Esophagus (tissue), 2 donors: Measurements from ENCODE around the gene CHRNA9. TPM values are rescaled to one million over a fixed set of nuclear protein-coding genes. Genes with fewer than 3 reads are reported as not detected.

Experiments
- H3K27ac ChIP-seq, 2 donors: one replicate each; pipeline ENCODE4 v1.5.1; 2013; ENCODE audit warnings: low read depth in 2 of 2, mild to moderate bottlenecking in 2 of 2, inconsistent platforms in 1 of 2, low read length in 1 of 2, moderate library complexity in 1 of 2
- H3K27me3 ChIP-seq, 2 donors: one replicate each; pipeline ENCODE4 v1.6.1; 2013; ENCODE audit warnings: low read length in 2 of 2, control low read depth in 1 of 2, mild to moderate bottlenecking in 1 of 2; ENCODE audit not compliant: insufficient read depth in 2 of 2, control insufficient read depth in 1 of 2
- H3K36me3 ChIP-seq, 2 donors: one replicate each; pipeline ENCODE4 v1.6.1; 2013; ENCODE audit warnings: low read length in 1 of 2; ENCODE audit not compliant: control insufficient read depth in 2 of 2, insufficient read depth in 2 of 2
- H3K4me1 ChIP-seq, 2 donors: one replicate each; pipeline ENCODE4 v1.6.1; 2013; ENCODE audit warnings: low read length in 1 of 2; ENCODE audit not compliant: control insufficient read depth in 2 of 2, insufficient read depth in 2 of 2
- H3K4me3 ChIP-seq, 2 donors: one replicate each; pipeline ENCODE4 v1.5.1; 2013; ENCODE audit warnings: low read length in 2 of 2, mild to moderate bottlenecking in 2 of 2, low read depth in 1 of 2, moderate library complexity in 1 of 2
- H3K9me3 ChIP-seq, 2 donors: one replicate each; pipeline ENCODE4 v1.6.1; 2013; ENCODE audit warnings: mild to moderate bottlenecking in 2 of 2, low read depth in 1 of 2, low read length in 1 of 2, moderate library complexity in 1 of 2; ENCODE audit not compliant: control insufficient read depth in 2 of 2, insufficient read depth in 1 of 2
- WGBS, 2 donors: extraction: QIAGEN DNeasy Blood & Tissue Kit; methylation state at CpG; one replicate each; pipeline ENCODE4 v1.1.7; 2013; 5-methylcytosine and 5-hydroxymethylcytosine counted together
- polyA plus RNA-seq, 2 donors: library from polyadenylated mRNA; stranded (reverse); fragments of 200-250 nt; gene quantifications; one replicate each; pipeline ENCODE4 v1.2.3, GENCODE V29; 2013
- donor health status: healthy with polysubstance abuse.
- donor health status: Bipolar disorder and iron deficiency.

CHRNA9 gene
- polyA plus RNA-seq, 2 donors, result not detected

DNA sequence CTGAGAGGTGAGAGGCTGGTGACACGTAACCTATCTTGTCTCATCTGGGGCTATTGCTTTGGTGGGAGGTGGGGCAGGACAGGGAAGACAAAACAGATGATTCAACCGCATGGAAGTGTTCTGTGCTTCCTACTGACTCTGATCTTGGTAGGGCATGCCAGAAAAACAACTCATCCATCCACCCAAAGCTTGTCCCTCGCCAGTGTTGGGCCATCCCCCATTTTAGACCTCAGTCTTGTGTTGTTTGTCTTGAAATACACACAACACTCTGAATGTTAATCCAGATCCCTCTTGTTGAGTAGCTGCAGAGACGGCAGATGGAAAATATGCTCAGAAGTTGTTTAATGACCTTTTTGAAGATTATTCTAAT, 377 bp downstream of the CHRNA9 start:
- Histone ChIP-seq H3K36me3 (no peaks in the 10 kb centered on the region), H3K4me1 (no peaks in the 10 kb centered on the region), H3K27me3 (no peaks in the 10 kb centered on the region), H3K4me3 (no peak overlapping the region), H3K27ac (no peak overlapping the region), H3K9me3 (no peaks in the 10 kb centered on the region)
- WGBS, 2 donors, result 77 to 80% methylated on average over 4 of the region's 4 CpGs

DNA sequence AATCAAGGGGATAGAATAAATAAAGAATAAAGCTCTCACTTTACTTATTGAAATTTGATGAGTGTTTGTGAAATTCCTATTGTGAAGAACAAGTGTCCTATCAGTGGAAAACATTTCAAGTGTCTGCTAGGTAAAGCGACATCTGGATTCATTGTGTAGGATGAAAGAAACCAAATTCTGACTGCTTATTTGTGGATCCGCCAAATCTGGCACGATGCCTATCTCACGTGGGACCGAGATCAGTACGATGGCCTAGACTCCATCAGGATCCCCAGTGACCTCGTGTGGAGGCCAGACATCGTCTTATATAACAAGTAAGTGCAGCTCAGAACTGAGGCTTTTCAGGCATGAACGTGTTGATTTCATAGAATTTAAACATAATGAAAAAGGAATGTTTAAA, 1.9 kb downstream of the CHRNA9 start:
- H3K27ac ChIP-seq, result no peak overlapping the region
- no peak overlapping the region for H3K4me3 ChIP-seq
- no peaks in the 10 kb centered on the region for H3K27me3 ChIP-seq
- 69 to 73% methylated on average over 9 of the region's 9 CpGs for WGBS, 2 donors
- no peaks in the 10 kb centered on the region for H3K4me1 ChIP-seq
- H3K36me3 ChIP-seq, result no peaks in the 10 kb centered on the region
- H3K9me3 ChIP-seq, result no peaks in the 10 kb centered on the region

DNA sequence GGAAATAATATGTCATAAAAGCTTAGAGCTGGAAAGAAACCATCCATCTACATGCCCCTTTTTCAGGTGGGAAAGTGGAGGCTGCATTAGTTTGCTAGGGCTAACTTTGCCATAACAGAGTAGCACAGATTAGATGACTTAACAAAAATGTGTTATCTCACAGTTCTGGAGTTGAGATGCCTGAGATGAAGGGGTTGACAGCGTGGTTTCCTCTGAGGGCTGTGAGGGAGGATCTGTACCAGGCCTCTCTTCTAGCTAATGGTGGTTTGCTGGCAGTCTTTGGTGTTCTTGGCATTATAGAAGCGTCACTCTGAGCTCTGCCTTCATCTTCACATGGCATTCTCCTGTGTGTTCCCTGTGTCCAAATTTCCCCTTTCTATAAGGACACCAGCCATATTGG, 2.4 kb downstream of the CHRNA9 start:
- 75 to 81% methylated on average over 2 of the region's 2 CpGs for WGBS, 2 donors
- Histone ChIP-seq H3K9me3 (no peaks in the 10 kb centered on the region), H3K27me3 (no peaks in the 10 kb centered on the region), H3K4me3 (no peak overlapping the region), H3K27ac (no peak overlapping the region), H3K36me3 (no peaks in the 10 kb centered on the region), H3K4me1 (no peaks in the 10 kb centered on the region)

DNA sequence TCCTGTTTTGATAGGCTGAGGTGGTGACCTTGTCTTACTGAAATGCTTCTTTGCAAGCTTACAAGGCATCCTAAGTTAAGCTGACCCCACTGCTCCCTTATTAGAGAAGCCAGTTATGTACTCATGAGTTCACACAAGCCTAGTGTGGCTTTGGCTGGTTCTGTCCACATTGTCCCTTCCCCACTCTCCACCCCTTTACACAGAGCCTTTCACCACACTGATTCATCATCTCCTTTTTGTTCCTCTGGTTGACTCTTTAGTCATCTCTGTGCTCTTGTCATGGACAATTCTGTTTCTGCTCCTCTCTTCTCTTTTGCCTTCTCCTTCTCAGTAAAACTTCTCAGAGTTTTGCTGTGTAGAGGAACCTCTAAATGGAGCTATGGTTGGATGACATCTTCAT, 4.9 kb downstream of the CHRNA9 start:
- no peaks in the 10 kb centered on the region for H3K9me3 ChIP-seq
- H3K27ac ChIP-seq, result no peak overlapping the region
- H3K4me1 ChIP-seq, result no peaks in the 10 kb centered on the region
- H3K36me3 ChIP-seq, result no peaks in the 10 kb centered on the region
- H3K4me3 ChIP-seq, result no peak overlapping the region
- H3K27me3 ChIP-seq, result no peaks in the 10 kb centered on the region

DNA sequence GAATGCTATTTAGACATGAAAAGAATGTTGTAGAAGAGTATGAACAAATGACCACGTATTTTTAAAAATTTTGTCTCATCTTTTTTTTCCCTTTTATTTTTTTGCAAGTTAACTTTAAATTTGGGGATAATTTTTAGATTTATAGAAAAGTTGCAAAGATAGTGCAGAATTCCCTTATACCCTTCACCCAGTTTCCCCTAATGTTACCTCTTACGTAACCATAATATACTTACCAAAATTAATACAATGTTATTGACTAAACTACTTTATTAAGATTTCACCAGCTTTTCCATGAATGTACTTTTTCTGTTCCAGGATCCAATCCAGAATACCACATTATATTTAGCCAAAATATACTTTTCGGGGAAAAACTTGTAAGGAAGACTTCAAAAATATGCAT, 12.3 kb downstream of the CHRNA9 start:
- Histone ChIP-seq H3K27ac (no peak overlapping the region), H3K9me3 (no peaks in the 10 kb centered on the region), H3K4me3 (no peak overlapping the region), H3K4me1 (no peaks in the 10 kb centered on the region), H3K27me3 (no peaks in the 10 kb centered on the region), H3K36me3 (no peaks in the 10 kb centered on the region)
- WGBS, 2 donors, result 53 to 61% methylated on average over 3 of the region's 3 CpGs

DNA sequence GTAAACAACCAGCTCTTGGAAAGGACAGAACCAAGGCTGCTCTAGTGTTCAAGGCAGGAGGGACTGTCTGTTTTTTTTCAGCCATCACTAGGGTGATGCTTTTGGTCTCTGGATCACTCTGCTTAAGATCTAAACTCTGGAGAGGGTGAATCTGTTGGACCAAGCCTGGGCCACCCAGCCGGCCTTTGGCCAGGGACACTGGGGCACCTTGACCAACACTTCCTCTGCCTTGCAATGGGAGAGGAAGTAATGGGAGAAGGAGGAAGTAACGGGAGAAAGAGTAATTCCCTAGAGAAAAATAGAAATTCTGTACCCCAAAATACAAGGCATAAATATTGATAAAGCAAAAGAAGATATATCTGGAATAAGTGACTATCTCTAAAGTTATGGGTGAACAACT, 12.9 kb downstream of the CHRNA9 start:
- no peaks in the 10 kb centered on the region for H3K36me3 ChIP-seq

DNA sequence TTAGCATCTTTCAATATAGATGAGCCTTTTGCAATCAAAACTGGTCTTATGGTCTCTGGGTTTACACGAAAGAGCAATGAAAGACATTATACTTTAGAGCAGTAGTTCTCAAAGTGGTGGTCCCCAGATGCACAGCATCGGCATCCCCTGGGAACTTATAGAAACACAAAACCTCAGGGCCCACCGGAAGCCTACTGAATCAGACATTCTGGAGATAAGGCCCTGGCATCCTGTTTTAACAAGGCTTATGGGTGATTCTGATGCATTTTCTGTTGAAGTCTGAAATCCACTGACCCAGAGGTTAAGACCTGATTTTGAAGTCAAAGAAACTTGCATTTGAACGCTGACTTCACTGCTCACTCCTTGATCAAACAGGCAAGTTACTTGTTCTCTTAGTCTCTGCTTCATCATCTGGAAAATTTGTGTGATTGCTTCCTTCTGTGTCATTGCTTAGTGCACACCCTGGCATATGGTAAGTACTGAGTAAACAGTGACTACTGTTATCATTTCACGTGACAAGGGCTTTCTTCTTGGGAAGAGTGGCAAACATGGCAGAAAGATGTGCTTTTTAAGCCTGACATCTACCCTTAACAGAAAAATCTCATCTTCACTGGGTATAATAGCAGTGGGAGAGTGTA, 14.5 kb downstream of the CHRNA9 start:
- Histone ChIP-seq H3K27me3 (no peaks in the 10 kb centered on the region), H3K36me3 (no peaks in the 10 kb centered on the region), H3K4me3 (no peak overlapping the region), H3K4me1 (no peaks in the 10 kb centered on the region), H3K9me3 (no peaks in the 10 kb centered on the region), H3K27ac (no peak overlapping the region)
- 73 to 74% methylated on average over 5 of the region's 5 CpGs for WGBS, 2 donors

More for the DNA sequence above, 12.9 kb downstream of the CHRNA9 start:
- Histone ChIP-seq H3K27me3 (no peaks in the 10 kb centered on the region), H3K27ac (no peak overlapping the region), H3K4me1 (no peaks in the 10 kb centered on the region), H3K9me3 (no peaks in the 10 kb centered on the region), H3K4me3 (no peak overlapping the region)
- WGBS, 2 donors, result 85 to 90% methylated on average over 2 of the region's 2 CpGs

DNA sequence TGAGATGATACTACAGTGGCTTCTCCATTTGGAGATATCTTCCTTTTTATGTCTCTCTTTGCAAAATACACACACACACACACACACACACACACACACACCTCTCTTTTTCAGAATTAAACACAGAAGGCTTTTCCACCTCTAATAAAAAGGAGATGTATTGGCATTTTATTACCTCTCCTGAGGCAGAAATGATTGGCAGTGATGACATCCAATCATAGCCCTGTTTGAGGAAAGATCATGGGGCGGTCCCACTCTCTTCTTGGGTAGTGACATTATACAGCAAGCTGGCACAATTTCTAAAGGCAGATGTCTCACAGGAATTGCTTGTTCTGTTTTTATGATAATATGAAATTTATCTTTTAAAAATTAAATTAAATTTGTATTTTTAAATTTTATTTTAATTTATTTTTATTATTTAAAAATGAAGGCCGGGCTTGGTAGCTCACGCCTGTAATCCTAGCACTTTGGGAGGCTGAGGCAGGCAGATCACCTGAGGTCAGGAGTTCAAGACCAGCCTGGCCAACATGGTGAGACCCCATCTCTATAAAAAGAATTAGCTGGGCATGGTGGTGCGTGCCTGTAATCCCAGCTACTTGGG, 15.6 kb downstream of the CHRNA9 start:
- Histone ChIP-seq H3K27ac (no peak overlapping the region), H3K27me3 (no peaks in the 10 kb centered on the region), H3K36me3 (no peaks in the 10 kb centered on the region), H3K4me3 (no peak overlapping the region), H3K9me3 (no peaks in the 10 kb centered on the region), H3K4me1 (no peaks in the 10 kb centered on the region)
- 96 to 99% methylated on average over 4 of the region's 4 CpGs for WGBS, 2 donors

DNA sequence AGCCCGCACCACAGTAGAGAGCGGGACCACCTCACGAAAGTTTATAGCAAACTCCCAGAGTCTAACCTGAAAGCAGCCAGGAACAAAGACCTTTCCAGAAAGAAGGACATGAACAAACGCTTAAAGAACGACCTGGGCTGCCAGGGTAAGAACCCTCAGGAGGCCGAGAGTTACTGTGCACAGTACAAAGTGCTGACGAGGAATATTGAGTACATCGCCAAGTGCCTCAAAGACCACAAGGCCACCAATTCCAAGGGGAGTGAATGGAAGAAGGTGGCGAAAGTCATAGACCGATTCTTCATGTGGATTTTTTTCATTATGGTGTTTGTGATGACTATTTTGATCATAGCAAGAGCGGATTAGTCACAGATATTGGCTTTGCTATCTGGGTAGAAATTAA, 19.0 kb downstream of the CHRNA9 start:
- Histone ChIP-seq H3K27ac (no peak overlapping the region), H3K27me3 (no peaks in the 10 kb centered on the region), H3K9me3 (no peaks in the 10 kb centered on the region), H3K36me3 (no peaks in the 10 kb centered on the region), H3K4me1 (no peaks in the 10 kb centered on the region), H3K4me3 (no peak overlapping the region)
- WGBS, 2 donors, result 94 to 98% methylated on average over 11 of the region's 11 CpGs

DNA sequence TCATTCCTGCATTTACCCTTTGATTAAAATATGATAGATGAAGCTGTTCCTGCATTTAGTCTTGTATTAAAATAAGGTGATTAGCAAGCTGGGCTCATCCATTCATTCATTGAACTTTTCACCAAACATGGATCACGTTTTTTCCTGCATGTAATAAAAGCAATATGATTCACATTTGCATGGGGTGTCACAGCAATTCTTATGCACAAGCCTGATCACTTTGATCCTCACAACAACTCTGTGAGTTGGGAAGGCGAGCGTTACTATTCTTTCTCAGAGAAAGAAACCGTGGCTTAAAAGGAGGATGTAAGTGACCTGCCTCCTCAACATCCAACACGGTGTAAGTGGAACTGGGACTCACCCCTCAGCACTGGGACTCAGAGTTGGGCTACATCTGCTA, 20.0 kb downstream of the CHRNA9 start:
- no peak overlapping the region for H3K4me3 ChIP-seq
- H3K36me3 ChIP-seq, result no peaks in the 10 kb centered on the region
- H3K27ac ChIP-seq, result no peak overlapping the region
- H3K27me3 ChIP-seq, result no peaks in the 10 kb centered on the region
- 82 to 83% methylated on average over 5 of the region's 5 CpGs for WGBS, 2 donors
- no peaks in the 10 kb centered on the region for H3K9me3 ChIP-seq
- H3K4me1 ChIP-seq, result no peaks in the 10 kb centered on the region
